ENCODE measurements around the gene CYP11A1.

The CYP11A1 gene

DNA sequence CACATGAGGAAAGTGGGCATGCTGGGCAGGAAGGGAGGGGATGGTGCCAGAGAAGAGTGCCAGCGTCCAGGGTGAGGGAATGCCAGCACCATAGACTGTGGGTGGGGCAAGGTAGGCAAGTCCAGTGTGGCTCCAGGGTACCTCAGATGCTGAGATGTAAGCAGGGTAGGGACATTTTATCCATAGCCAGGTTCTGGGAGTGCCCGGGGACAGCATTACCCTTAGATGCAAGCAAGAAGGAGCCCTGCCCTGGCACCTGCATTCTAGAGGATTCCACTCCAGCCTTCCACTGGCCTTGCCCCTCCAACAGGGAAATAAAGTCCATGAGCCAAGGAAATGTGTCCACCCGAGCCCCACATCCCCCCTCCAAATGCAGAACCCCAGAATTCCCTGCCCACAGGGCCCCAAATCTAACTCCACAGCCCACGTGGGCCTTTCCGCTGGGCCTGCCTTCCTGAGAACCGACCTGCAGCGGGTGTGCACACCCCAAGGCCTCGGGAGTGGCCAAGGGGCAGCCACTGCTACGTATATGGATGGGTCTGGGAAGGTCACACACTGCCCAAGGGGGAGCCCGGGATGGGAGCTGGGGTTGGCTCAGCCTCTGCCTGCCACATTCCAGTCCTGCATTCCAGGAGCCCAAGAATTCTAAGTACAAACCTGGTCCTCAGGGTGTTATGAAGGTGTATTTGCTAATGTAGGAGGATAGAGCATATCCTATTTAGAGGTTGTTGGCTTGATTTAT is 20.3 kb upstream of the CYP11A1 start:
- DNase-seq = no peak

DNA sequence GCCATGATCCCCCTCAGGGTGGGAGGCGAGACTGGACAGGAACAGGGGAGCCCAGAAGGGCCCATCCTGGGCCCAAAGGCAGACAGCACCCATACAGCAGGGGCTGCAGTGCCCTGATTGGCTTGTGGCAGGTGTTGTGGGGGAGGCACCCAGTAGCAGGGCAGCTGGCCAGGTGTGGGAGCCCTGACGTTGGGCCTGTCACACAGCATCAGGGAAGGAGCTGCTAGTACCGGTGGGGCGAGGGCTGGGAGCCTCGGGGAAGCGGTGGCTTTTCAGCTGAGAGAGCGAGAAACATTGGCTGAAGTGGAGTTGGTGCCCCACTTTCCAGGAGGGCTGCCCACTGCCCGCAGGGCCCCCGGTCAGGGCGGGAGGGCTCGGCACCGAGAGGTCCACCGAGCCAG is 19.7 kb upstream of the CYP11A1 start:
- DNase-seq = no peak

DNA sequence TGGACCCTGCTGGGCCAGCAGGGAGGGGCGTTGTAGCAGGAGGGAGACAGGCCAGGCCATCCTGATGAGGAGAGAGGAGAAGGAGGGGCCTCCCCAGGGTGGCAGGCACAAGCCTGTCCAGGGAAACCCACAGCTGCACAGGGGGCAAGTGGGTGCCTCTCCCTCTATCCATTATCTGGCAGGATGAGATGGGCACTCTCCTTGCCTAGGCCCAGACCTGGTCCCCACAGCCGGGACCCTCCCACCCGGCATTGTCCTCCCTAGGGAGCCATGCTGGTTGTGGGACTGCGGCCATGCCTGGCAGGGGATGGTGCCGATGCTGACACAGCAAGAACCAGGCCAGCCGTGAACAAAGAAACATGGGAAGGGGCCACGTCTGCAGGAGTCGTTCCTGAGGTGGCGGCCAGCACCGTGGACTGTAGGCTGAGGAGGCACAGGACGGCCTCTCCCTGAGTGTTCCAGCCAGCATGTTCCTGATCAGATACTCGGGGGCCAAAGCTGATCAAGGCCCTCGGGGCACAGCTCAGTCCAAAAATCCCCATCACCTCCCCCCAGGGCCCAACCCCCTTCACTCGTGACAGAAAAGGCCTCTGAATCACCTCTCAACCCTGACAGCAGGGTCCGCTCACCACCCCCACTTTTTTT is 19.2 kb upstream of the CYP11A1 start:
- no peak for DNase-seq

DNA sequence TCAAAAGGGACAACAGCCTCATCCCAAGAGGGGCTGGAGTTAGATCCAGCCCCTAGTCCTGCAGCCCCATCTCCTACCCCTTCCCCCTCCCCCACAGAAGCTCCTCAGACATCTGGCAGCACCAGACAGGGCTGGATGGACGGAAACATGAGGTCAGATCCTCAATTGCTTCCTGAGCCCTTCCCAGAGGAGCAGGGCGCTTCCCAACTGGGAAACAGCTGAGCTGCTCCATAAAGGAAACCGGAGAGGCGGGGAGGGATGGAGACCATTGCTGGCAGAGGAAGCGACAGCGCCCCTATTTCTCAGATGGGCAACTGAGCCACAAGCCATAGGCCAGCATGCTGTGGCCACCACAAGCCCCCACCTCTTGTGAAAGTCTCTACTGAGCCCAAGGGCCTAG is 18.3 kb upstream of the CYP11A1 start:
- no peak for DNase-seq

DNA sequence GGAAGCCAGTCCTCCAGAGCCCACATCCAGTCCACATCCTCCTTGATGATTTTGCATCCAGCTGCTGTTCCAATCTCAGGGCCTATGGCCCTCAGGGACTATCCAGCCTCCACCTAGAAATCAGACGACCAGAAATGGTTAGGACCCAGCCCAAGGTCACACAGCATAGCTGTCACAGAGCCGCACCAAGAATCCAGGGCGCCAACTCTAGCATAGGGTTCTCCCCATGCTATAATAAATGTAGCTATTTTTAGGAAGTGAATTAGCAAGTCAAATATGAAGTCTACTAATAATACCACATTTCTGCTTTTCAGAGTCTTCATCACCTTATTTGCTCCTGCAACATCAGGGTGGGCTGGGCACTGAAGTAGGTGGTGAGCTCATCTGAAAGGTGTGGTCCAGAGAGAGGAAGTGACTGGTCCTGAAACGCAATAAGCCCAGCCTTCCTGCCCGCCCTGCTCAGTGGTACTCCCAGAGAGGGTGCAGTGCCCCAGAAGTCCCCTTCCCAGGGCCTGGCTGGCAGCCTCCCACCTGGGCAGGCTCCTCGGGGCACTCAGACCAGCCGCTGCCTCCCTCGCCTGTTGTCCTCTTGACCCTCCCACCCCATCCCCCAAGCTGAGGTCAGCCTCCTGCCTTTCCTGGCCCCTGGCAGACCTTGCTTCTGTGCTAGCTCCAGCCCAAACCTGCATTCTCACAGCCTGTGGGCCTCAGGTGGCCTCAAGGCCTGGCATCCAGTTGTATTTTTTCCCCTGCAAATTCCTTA is 17.6 kb upstream of the CYP11A1 start:
- peak; percentile 86 for DNase-seq

DNA sequence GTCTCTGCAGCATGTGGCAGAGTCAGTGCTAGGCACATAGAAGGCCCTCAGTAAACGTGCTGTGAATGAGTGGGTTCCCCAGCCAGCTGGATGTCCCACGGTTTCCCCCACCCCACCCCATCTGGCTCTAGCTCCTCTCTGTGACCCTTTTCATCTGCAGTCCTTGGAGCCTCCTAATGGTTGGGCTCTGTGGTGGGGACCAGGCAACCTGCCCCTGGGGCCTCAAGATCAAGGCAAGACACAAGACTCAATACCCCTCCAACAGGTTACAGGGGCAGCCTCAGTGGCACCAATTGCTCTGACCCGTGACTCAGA is 17.1 kb upstream of the CYP11A1 start:
- DNase-seq = no peak

DNA sequence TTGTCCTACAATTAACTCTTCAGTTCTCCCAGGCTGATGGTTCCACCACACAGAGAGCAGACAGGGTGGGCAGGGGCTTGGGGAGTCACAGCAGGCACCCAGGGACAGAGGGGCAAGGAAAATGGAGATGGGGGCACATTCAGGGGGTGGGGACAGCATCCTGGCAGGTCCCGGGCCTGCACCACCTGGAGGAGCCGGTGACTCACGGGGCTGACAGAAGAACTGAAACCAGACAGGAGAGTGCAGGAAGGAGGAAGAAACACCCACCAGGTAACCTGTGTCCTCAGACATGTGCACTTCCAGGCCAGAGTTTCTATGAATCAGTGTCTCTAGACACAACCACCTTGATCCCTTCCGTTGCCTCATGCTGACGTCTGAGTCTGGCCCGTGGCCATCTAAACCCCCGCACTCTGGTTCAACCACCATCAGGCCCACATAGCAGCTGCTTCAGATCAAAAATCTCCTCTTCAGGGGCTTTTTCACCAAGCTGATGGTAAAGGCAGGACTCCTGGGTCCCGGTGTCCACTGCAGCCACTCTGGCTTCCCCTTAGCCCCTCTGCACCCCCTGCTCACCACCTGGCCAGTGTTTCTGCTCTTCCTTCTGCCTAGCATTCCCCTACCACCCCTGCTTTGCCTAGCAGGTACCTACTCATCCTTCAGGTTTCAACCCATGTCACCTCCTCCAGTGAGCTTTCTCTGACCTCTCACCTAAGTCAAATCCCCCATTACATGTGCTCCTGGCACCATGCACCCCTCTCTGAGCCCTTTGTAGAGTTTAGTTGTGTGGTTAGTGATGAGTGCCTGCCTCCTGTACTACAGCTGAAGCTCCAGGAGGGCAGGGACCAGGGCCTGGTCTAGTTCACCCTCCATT is 16.5 kb upstream of the CYP11A1 start:
- peak; percentile 83 for DNase-seq

DNA sequence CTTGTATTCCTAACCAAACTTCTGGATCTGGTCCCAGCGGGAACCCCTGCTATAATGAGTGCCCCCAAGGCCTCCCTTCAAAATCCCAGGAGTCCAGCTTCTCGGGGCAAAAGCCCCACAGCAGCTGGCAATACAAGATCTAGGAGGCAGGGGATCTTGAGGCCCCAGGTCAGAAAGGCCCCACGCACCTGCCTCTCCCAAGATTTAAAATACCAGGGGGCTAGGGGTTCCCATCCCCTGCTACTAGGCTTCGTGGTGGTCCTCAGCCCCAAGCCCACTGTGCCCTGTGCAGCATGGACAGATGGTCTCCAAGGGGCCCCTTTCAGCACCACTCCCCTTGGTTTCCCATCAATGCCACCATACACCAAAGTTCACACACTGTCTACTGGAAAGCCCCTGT is 15.8 kb upstream of the CYP11A1 start:
- no peak for DNase-seq

DNA sequence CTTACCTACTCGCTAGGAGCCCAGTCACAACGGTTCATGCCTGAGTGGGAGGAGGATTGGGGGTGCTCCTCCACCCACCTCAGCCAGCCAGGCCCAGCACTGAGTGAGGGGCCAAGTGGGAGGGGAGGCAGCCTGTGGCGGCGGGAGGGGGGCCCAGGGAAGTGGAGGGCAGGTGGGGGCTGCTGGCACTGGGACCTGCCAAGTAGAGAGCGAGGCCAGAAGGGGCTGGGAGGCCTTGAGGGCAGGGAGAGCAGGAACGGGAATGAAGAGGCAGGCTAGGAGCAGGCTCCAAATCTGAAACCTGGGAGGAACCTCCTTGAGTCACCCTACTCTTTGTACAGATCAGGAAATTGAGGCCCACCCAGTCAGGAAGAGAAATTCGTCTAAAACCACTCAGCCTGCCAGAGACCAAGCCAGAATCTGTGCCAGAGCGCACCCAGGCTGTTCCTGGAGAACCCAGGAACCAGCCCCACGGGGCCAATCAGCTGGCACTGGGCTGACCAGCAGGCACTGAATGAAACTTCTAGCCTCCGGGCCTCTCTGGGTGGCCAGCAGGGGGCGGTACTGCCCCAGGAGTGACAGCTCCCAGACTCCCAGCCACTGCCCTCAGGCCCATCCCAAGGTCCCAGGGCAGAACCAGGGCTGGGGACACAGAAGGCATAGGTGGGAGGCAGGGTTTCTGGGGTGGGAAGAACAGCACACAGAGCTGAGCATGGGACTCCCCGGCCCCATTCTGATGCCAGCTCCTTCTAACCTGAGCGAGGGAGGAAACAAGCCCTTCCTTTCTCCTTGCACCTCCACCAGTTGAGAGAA is 14.8 kb upstream of the CYP11A1 start:
- peak; percentile 77 for DNase-seq

DNA sequence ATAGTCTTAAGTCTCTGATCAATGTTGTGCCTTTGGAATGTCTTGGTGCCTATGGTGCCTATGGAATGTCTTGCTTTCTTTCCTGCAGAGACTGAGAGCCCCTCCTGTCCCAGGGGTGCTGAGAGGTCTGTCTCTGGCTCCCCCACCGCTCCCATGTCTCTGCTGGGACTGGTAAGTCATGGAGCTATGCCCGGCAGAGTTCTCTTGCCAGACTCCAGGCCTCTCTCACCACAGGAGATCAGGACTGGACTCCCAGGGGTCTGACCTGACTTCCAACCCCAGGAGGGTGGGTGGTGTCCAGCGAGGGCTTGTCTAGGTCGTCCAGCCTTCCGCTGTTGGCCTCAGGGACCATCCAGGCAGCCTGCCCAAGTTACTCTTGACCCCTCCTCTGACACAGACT is 14.0 kb upstream of the CYP11A1 start:
- no peak for DNase-seq

DNA sequence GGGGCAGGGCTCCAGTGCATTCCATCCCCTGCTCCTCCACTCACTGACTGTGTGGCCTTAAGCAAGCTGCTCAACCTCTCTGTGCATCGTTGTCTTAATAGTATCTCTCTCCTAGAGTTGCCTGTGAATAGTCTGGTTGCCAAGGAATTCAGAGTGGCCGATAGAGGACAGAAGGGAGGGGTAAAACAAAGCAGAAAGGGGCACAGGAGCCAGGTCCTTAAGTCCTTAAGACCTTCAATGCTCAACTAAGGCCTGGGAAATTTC is 13.7 kb upstream of the CYP11A1 start:
- no peak for DNase-seq

DNA sequence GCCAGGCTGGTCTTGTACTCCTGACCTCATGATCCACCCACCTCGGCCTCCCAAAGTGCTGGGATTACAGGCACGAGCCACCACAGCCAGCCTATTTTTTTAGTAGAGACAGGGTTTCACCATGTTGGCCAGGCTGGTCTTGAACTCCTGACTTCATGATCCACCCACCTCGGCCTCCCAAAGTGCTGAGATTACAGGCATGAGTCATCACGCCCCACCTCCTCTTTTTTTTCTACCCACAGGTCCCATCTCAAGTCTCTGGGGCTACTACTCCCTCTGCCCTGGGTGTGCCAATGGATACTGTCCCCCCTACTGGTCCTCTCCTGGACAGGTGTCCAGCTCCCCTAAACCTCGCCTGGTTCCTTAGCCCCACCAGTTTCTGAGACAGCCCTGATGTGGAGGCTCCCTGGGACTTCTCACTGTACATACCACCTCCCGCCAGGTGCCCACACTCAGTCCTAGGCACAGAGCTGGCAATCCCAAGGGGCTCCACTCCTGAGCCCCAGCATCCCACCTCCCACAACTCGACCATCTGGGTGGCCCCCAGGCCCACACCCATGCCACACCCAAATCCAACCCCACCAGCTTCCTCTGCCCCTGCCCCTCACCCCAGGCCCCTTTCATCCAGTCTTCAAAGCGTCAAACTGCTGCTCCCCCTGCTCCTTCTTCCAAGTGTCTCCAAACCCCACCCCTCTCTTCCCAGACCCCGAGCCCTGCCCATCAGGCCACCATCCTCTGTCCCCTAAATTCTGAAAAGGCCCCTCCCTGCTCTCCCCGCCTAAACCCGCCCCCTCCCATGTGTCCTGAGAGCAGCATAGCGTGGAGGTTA is 13.1 kb upstream of the CYP11A1 start:
- no peak for DNase-seq

DNA sequence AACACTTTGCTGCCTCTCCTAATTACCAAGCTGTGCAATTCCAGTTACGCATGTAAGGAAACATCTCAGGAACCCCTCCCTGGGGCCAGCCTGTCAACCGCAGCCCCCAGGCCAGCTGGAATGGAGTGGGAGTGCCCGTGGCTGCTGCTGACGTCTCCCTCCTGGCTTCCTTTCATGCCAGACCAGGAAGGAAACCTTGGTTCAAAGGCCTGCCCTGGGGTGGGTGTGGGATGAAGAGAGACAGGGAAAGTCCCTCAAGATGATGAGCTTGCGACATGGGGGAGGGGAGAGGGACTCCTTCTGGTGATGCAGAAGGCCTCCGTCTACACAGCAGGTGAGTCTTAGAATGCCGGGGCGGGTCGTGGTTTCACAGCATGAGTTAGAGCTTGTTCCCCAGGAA is 11.4 kb upstream of the CYP11A1 start:
- no peak for DNase-seq

DNA sequence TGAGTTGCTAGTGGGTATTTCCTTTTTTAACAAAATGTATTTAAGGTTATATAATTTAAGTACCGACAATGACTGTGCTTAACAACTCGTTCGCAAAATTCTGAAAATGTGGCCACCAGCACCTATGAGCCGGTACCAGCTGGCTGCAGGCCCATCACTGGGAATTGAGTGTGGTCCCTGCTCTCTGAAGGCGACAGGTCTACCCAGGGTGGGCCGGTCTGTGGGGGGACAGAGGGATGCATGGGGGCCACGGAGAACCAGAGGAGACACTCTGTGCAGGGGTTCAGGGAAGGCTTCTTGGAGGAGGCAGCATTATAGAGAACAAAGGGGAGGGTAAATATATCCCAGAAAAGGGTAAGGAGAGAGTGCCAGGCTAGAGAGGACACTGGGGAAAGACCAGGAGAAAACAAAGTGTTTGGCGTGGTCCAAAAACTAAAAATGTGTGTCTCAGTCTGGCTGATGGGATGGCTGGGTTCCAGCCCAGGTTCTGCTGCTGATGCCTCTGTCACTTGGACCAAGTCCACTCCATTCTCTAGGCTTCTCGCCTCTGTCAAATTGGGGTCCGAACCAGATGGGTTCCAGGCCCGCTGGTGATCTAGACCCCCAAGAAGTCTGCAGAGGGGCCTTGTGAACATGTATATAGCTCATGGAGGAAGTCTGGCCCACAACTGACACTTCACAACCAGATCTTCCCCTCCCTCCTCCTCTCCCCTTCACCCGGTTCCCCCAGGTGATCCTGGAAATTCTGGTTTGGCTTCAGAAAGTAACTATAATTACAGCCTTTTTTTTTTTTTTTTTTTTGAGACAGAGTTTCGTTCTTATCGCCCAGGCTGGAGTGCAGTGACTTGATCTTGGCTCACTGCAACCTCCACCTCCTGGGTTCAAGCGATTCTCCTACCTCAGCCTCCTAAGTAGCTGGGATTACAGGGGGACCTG is 10.7 kb upstream of the CYP11A1 start:
- no peak for DNase-seq

DNA sequence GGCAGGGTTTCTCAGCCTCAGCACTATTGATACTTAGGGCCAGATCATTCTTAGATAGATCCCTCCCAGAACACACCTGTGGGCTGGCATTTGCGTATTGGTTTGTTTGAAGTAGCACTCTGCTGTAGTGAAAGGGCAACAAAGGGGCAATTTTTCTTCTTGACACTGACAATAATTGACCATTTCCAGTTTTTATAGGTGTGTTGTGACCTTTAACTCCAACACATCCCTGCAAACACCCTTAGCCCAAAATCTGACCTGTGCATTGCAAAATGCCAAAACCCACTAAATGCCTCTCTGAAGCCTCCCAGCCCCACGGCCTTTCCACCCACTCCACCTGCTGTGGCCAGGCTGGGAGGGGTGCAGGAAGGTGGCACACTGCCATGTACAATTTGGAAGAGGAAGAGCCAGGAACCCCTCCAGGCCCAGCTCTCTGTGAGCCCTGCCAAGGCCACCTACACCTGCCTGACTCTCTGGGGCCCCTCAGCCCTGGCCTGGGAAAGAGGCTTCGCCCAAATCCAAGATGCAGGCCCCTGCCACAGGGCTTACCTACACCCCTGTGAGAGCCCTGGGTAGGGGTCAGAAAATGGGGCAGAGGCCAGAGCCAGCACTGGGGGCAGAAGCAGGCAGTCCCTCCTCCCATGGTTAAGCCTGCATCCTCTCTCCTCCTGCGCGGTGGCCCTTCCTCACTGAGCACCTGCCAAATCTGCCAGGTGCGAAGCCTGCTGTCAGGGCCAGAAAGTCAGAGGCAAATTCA is 9.6 kb upstream of the CYP11A1 start:
- no peak for DNase-seq

DNA sequence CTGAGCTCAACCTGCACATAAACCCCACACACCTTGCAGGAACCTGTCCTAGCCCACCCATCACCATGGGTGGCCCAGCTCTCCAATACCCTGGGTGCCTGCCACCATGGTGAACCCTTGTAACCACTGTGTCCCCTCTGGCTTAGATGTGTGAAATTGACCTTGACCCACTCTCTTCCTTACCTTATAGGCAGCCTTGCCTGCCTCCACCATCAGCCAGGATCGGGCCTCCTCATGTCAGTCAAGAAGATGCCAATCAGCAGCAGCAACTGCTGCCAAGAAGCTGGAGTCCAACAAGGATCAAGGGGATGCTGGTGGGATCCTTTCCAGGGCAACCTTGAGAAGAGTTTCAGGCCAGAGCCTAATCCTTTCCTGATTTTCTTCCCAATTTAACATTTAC is 8.8 kb upstream of the CYP11A1 start:
- no peak for DNase-seq

DNA sequence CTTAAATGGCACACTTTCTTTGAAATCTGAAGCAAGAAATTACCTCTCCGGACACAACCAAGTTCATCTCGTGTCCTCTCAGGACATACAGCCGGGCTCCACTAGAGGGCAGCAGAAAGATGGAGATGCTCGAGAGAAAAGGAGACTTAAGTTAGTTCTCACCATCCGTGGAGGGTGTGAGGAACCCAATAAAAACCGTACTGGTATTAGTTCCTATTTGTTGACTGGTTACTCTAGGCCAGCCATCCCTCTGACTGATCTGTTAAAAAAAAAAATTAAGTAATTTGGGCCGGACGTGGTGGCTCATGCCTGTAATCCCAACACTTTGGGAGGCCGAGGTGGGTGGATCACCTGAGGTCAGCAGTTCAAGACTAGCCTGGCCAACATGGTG is 7.9 kb upstream of the CYP11A1 start:
- DNase-seq = peak; percentile 79

DNA sequence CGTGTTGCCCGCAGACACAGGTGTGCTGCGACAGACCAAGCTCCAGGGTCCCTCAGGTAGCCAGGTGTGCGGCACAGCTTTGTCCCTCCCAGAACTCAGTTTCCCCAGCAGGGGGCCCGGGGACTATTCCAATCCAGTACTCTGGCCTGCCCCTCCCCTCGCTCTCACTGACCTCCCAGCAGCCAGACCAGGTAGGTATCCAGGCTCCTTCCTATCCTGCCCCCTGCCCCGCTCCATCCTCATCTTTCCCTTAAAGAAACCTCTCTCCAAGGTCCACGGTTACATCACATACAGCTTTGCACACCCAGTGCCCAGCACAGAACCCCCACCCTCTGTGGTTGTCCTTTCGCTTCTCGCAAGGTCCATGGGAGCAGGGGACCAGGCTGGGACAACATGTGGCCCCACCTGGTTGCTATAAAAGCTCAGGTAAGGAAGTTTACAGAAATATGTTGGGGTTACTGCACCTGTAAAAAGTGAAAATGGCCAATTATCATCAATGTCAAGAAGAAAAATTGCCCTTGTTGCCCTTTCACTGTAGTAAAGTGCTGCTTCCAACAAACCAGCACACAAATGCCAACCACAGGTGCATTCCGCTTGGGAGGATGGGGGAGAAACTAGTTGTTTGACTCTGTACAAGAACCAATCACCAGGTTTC is 7.3 kb upstream of the CYP11A1 start:
- no peak for DNase-seq
